ENCODE data around the gene SPDYA. TPM values are rescaled to one million over a fixed set of nuclear protein-coding genes. Genes with fewer than 3 reads are reported as not detected.
A peak's percentile ranks its signal among the peaks of the same experiment; 100 is the strongest.

SPDYA gene
- total and polyA plus RNA-seq, 2 of the 13 experiments (the other 11 are each of a cell fraction or from before 2014, with no cell fraction given): 0.32 to 0.75 TPM

DNA sequence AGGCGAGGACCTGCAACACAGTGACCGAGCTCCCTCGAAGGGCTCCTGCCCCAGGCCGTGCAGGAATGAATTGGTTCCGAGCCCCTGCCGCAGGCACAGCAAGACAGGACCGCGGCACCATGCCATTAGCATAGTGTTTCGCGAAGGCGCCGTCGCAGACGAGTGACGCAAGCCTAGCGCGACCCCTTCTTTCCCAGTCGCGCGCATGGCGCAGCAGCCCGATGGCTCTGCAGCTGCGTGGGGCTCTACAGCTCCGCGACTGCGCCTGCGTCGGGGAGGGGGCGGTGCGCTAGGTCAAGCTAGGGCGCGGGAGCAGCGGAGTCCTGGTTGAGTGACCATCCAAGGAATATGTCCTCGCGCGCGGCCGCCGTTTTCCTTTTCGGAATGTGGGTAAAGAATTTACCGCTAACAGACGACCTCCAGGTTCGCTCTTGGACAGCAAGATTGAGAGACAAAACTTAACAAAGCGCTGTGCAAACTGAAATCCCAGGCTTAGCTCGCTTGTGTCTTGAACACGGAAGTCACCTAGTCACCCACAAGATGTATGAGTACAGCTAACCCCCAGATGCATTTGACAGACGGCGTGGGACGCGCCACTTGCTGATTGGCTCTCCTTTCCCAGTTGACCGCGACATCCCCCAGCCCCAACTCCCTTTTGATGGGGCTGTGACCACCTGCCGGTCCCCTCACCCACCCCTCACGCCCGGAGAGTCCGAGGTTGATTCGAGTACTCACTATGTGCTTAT, 59.7 kb downstream of the SPDYA start, which contains the start of gene TRMT61B (continued):
- TF ChIP-seq ZNF709 (CRISPR knock-in tag; IDR thresholded peaks at IDR 0.05) (0 out of 2 replicates have a peak, but pooled peaks have one; percentile 42), ZNF317 (CRISPR knock-in tag; IDR thresholded peaks at IDR 0.05) (peak; percentile 78; the same call in 1 of the 2 replicates), KDM5A (IDR thresholded peaks at IDR 0.05; ENCODE audit: borderline replicate concordance, low read length) (peak; percentile 100), DPF2 (CRISPR knock-in tag; IDR thresholded peaks at IDR 0.05; ENCODE audit: borderline replicate concordance, low read depth) (no peak), RBAK (CRISPR knock-in tag; IDR thresholded peaks at IDR 0.05) (no peak), RFX1 (IDR thresholded peaks at IDR 0.05) (no peak), ZNF33A (CRISPR knock-in tag; IDR thresholded peaks at IDR 0.05; ENCODE audit: borderline replicate concordance) (no peak), ZNF672 (CRISPR knock-in tag; IDR thresholded peaks at IDR 0.05) (0 out of 2 replicates have a peak, but pooled peaks have one; percentile 78), ZNF720 (CRISPR knock-in tag; IDR thresholded peaks at IDR 0.05) (0 out of 2 replicates have a peak, but pooled peaks have one; percentile 14), ZNF589 (CRISPR knock-in tag; conservative IDR thresholded peaks at IDR 0.05) (no peak; the same call in 1 of the 2 replicates), ZGPAT (CRISPR knock-in tag; IDR thresholded peaks at IDR 0.05) (peak; percentile 97), HNRNPUL1 (IDR thresholded peaks at IDR 0.05; ENCODE audit: low read depth, low read length) (no peak), ZNF44 (CRISPR knock-in tag; IDR thresholded peaks at IDR 0.05) (peak; percentile 100), POGK (CRISPR knock-in tag; conservative IDR thresholded peaks at IDR 0.05) (peak; percentile 95), ZFYVE20 (CRISPR knock-in tag; IDR thresholded peaks at IDR 0.05; ENCODE audit: borderline replicate concordance, low read depth) (peak; percentile 46; the same call in 1 of the 2 replicates), ZFP62 (CRISPR knock-in tag; IDR thresholded peaks at IDR 0.05) (peak; percentile 86; the same call in 1 of the 2 replicates), EP300 (IDR thresholded peaks at IDR 0.05; ENCODE audit: low read depth in 2 of 2, low read length in 2 of 2) (peak in 1 of 2 experiments; percentile 28; a peak in 1 of 4 replicates), EP300 (CRISPR knock-in tag; IDR thresholded peaks at IDR 0.05; ENCODE audit: borderline replicate concordance) (peak; percentile 84; the same call in 1 of the 2 replicates), ZNF510 (CRISPR knock-in tag; IDR thresholded peaks at IDR 0.05; ENCODE audit: low read depth) (0 out of 2 replicates have a peak, but pooled peaks have one; percentile 64), KDM3A (CRISPR knock-in tag; IDR thresholded peaks at IDR 0.05; ENCODE audit: low read depth) (peak; percentile 89), ZNF224 (CRISPR knock-in tag; IDR thresholded peaks at IDR 0.05) (no peak)
- TF ChIP-seq, protein P1, sequence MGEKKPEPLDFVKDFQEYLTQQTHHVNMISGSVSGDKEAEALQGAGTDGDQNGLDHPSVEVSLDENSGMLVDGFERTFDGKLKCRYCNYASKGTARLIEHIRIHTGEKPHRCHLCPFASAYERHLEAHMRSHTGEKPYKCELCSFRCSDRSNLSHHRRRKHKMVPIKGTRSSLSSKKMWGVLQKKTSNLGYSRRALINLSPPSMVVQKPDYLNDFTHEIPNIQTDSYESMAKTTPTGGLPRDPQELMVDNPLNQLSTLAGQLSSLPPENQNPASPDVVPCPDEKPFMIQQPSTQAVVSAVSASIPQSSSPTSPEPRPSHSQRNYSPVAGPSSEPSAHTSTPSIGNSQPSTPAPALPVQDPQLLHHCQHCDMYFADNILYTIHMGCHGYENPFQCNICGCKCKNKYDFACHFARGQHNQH (CRISPR knock-in tag; IDR thresholded peaks at IDR 0.05): peak; percentile 95
- TF ChIP-seq, protein P2, sequence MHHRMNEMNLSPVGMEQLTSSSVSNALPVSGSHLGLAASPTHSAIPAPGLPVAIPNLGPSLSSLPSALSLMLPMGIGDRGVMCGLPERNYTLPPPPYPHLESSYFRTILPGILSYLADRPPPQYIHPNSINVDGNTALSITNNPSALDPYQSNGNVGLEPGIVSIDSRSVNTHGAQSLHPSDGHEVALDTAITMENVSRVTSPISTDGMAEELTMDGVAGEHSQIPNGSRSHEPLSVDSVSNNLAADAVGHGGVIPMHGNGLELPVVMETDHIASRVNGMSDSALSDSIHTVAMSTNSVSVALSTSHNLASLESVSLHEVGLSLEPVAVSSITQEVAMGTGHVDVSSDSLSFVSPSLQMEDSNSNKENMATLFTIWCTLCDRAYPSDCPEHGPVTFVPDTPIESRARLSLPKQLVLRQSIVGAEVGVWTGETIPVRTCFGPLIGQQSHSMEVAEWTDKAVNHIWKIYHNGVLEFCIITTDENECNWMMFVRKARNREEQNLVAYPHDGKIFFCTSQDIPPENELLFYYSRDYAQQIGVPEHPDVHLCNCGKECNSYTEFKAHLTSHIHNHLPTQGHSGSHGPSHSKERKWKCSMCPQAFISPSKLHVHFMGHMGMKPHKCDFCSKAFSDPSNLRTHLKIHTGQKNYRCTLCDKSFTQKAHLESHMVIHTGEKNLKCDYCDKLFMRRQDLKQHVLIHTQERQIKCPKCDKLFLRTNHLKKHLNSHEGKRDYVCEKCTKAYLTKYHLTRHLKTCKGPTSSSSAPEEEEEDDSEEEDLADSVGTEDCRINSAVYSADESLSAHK (CRISPR knock-in tag; IDR thresholded peaks at IDR 0.05; ENCODE audit: borderline replicate concordance): no peak

Measured in HepG2 (cell line).